ENCODE data around the gene SZT2.

- TF ChIP-seq EZH2phosphoT487 (conservative IDR thresholded peaks at IDR 0.05; ENCODE audit: low read length): no peak
- TF ChIP-seq CTCF (IDR thresholded peaks at IDR 0.05; ENCODE audit: insufficient read depth, low read length, poor library complexity, severe bottlenecking): no peak
Measured at GRCh38 chr1:43349594-43350306, 39.9 kb upstream of the SZT2 start.

Measured in SU-DHL-6 (cell line).